ENCODE data around the gene SMARCD2. TPM values are rescaled to one million over a fixed set of nuclear protein-coding genes. Genes with fewer than 3 reads are reported as not detected.

SMARCD2 gene
- total RNA-seq, 4 donors from 2014 or later: 124 to 193 (median 151) TPM

- no peak overlapping the region for H3K27ac ChIP-seq
- no peaks in the 10 kb centered on the region for H3K9me3 ChIP-seq
- TF ChIP-seq POLR2A (IDR thresholded peaks at IDR 0.05) (no peak), CTCF (IDR thresholded peaks at IDR 0.05) (no peak)
- peaks cover 0 to 30% (median 3%) of the 10 kb centered on the region in 4 donors for H3K4me1 ChIP-seq
- no peak overlapping the region for H3K4me3 ChIP-seq
- no peak for DNase-seq
- H3K27me3 ChIP-seq: no peaks in the 10 kb centered on the region
- peaks cover 0 to 89% (median 0%) of the 10 kb centered on the region in 3 donors for H3K36me3 ChIP-seq
These were observed 8.6 kb downstream of the SMARCD2 start for GRCh38 chr17:63833741-63834373.

GRCh38 chr17:63833026-63833740, 9.3 kb downstream of the SMARCD2 start:
- no peaks in the 10 kb centered on the region for H3K9me3 ChIP-seq
- H3K27ac ChIP-seq: no peak overlapping the region
- no peak for DNase-seq
- TF ChIP-seq CTCF (IDR thresholded peaks at IDR 0.05): no peak
- TF ChIP-seq POLR2A (IDR thresholded peaks at IDR 0.05): no peak
- no peak overlapping the region for H3K4me3 ChIP-seq
- peaks cover 0 to 30% (median 0%) of the 10 kb centered on the region in 4 donors for H3K4me1 ChIP-seq
- no peaks in the 10 kb centered on the region for H3K27me3 ChIP-seq
- peaks cover 0 to 89% (median 0%) of the 10 kb centered on the region in 3 donors for H3K36me3 ChIP-seq

- DNase-seq: no peak
- Histone ChIP-seq H3K27ac (no peak overlapping the region), H3K27me3 (no peaks in the 10 kb centered on the region), H3K9me3 (no peaks in the 10 kb centered on the region), H3K4me1 (peaks cover 0 to 25% (median 0%) of the 10 kb centered on the region in 4 donors), H3K4me3 (no peak overlapping the region), H3K36me3 (peaks cover 0 to 85% (median 0%) of the 10 kb centered on the region in 3 donors)
- TF ChIP-seq CTCF (IDR thresholded peaks at IDR 0.05): no peak
- TF ChIP-seq POLR2A (IDR thresholded peaks at IDR 0.05): no peak
These were observed 10.0 kb downstream of the SMARCD2 start for GRCh38 chr17:63832455-63832854.

GRCh38 chr17:63832014-63832413, 10.5 kb downstream of the SMARCD2 start:
- no peak for DNase-seq
- H3K36me3 ChIP-seq: peaks cover 0 to 81% (median 0%) of the 10 kb centered on the region in 3 donors

GRCh38 chr17:63831505-63831904, 11.0 kb downstream of the SMARCD2 start:
- Histone ChIP-seq H3K9me3 (no peaks in the 10 kb centered on the region), H3K4me3 (no peak overlapping the region), H3K27me3 (no peaks in the 10 kb centered on the region), H3K4me1 (peaks cover 0 to 21% (median 0%) of the 10 kb centered on the region in 4 donors), H3K27ac (no peak overlapping the region), H3K36me3 (peaks cover 0 to 76% (median 0%) of the 10 kb centered on the region in 3 donors)
- TF ChIP-seq CTCF (IDR thresholded peaks at IDR 0.05) (no peak), POLR2A (IDR thresholded peaks at IDR 0.05) (no peak)
- no peak for DNase-seq

More at GRCh38 chr17:63832014-63832413, 10.5 kb downstream of the SMARCD2 start:
- Histone ChIP-seq H3K27me3 (no peaks in the 10 kb centered on the region), H3K27ac (no peak overlapping the region), H3K9me3 (no peaks in the 10 kb centered on the region), H3K4me3 (no peak overlapping the region), H3K4me1 (peaks cover 0 to 21% (median 0%) of the 10 kb centered on the region in 4 donors)
- TF ChIP-seq CTCF (IDR thresholded peaks at IDR 0.05) (no peak), POLR2A (IDR thresholded peaks at IDR 0.05) (no peak)
